Keratinocyte (primary cell): ENCODE results near the gene REG1B. TPM values are rescaled to one million over a fixed set of nuclear protein-coding genes. Genes with fewer than 3 reads are reported as not detected.

Source experiments
- DNase-seq: peaks from one replicate; pipeline ENCODE4 v3.0.0-alpha.2; 2011; ENCODE audit warnings: low read depth, missing footprints, low spot score
- FAIRE-seq: peaks from 2 replicates; lab custom pipeline; 2011; peaks lifted over from hg19 to GRCh38; lab: Jason Lieb, UNC
- H2AFZ ChIP-seq: 2 replicates; pipeline ENCODE4 v1.6.0; 2012; ENCODE audit warnings: low read length, control low read depth, inconsistent platforms; ENCODE audit not compliant: control insufficient read depth
- H3K27ac ChIP-seq: 2 replicates; pipeline ENCODE4 v1.5.1; 2011; ENCODE audit warnings: low read length; ENCODE audit not compliant: control insufficient read depth, insufficient read depth
- H3K27me3 ChIP-seq: 3 replicates; pipeline ENCODE4 v1.6.0; 2011; ENCODE audit warnings: low read length; ENCODE audit not compliant: control insufficient read depth, insufficient read depth; ENCODE audit errors: extremely low read depth
- H3K36me3 ChIP-seq, 2 experiments: 2 replicates in 1 of 2; 3 replicates in 1 of 2; pipeline ENCODE4 v1.5.1; 2011; ENCODE audit warnings: low read length in 2 of 2, mild to moderate bottlenecking in 1 of 2; ENCODE audit not compliant: control insufficient read depth in 2 of 2, insufficient read depth in 2 of 2; ENCODE audit errors: extremely low read depth in 1 of 2
- H3K4me1 ChIP-seq: 3 replicates; pipeline ENCODE4 v1.5.1; 2011; ENCODE audit warnings: low read length; ENCODE audit not compliant: control insufficient read depth, insufficient read depth; ENCODE audit errors: extremely low read depth
- H3K4me2 ChIP-seq: 3 replicates; pipeline ENCODE4 v1.6.0; 2011; ENCODE audit warnings: low read depth, low read length; ENCODE audit not compliant: control insufficient read depth, insufficient read depth; ENCODE audit errors: extremely low read depth
- H3K4me3 ChIP-seq, 3 experiments: fragments of 200-600 bp in 1 of 3; sonication (generic) in 1 of 3; 2 replicates in 2 of 3; 3 replicates in 1 of 3; pipeline ENCODE4 v1.5.1; 2011 to 2016; ENCODE audit warnings: low read length in 3 of 3, mild to moderate bottlenecking in 3 of 3, control low read depth in 2 of 3, inconsistent platforms in 1 of 3, low read depth in 1 of 3, mixed read lengths in 1 of 3, mixed run types in 1 of 3, moderate library complexity in 1 of 3; ENCODE audit not compliant: control insufficient read depth in 2 of 3, insufficient read depth in 2 of 3; ENCODE audit errors: extremely low read depth in 1 of 3
- H3K79me2 ChIP-seq: 2 replicates; pipeline ENCODE4 v1.6.0; 2012; ENCODE audit warnings: low read length; ENCODE audit not compliant: control insufficient read depth, insufficient read depth
- H3K9ac ChIP-seq: 3 replicates; pipeline ENCODE4 v1.6.0; 2011; ENCODE audit warnings: low read length; ENCODE audit not compliant: control insufficient read depth, insufficient read depth; ENCODE audit errors: extremely low read depth
- H3K9me1 ChIP-seq: 3 replicates; pipeline ENCODE4 v1.6.0; 2011; ENCODE audit warnings: low read length; ENCODE audit not compliant: control insufficient read depth, insufficient read depth; ENCODE audit errors: extremely low read depth
- H3K9me3 ChIP-seq: 2 replicates; pipeline ENCODE4 v1.5.1; 2012; ENCODE audit warnings: low read depth, low read length; ENCODE audit not compliant: control insufficient read depth
- H4K20me1 ChIP-seq: 3 replicates; pipeline ENCODE4 v1.6.0; 2011; ENCODE audit warnings: low read length; ENCODE audit not compliant: control insufficient read depth, insufficient read depth; ENCODE audit errors: extremely low read depth
- CTCF ChIP-seq, 3 experiments: IDR thresholded peaks in 1 of 3; conservative IDR thresholded peaks in 1 of 3; optimal IDR thresholded peaks in 1 of 3; 2 replicates in 2 of 3; 3 replicates in 1 of 3; pipeline versions ENCODE3 to v1.5.1; 2011; ENCODE audit warnings: low read length in 3 of 3, mild to moderate bottlenecking in 3 of 3, moderate library complexity in 2 of 3, control low read depth in 1 of 3, inconsistent platforms in 1 of 3; ENCODE audit not compliant: insufficient read depth in 2 of 3; ENCODE audit errors: extremely low read depth in 1 of 3
- EZH2 ChIP-seq: IDR thresholded peaks from one replicate; pipeline ENCODE4 v1.6.1; 2012; ENCODE audit warnings: inconsistent platforms, mild to moderate bottlenecking, low read length, moderate library complexity
- dilution Hi-C: fragments of 300-500 bp; cut with MboI; formaldehyde crosslinking; loops from one replicate; pipeline ENCODE4 v1.7.0; 2020; ENCODE audit warnings: low sequenced_read_pairs; ENCODE audit not compliant: extremely low pct_ligation_motif_present
- polyA minus RNA-seq, 3 experiments: library from RNA; depleted of rRNA, polyadenylated mRNA; stranded (reverse); fragments of >200 nt; gene quantifications; 1 replicate in 1 of 3; 2 replicates in 1 of 3; 3 replicates in 1 of 3; pipeline ENCODE4 v1.2.3, GENCODE V29; 2011
- polyA plus RNA-seq, 5 experiments: library from polyadenylated mRNA; depleted of rRNA in 3 of 5; stranded (reverse) in 3 of 5; stranded (forward) in 1 of 5; unstranded in 1 of 5; fragments of >200 nt; gene quantifications; 1 replicate in 1 of 5; 2 replicates in 3 of 5; 3 replicates in 1 of 5; pipeline versions ENCODE4 v1.2.1 to v1.2.3, GENCODE V29; 2011 to 2012; ENCODE audit warnings: missing spikeins in 2 of 5, low read depth in 1 of 5, low replicate concordance in 1 of 5

REG1B gene, protein sequence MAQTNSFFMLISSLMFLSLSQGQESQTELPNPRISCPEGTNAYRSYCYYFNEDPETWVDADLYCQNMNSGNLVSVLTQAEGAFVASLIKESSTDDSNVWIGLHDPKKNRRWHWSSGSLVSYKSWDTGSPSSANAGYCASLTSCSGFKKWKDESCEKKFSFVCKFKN
- polyA plus RNA-seq (not detected in 3 replicates), polyA minus RNA-seq (not detected in 3 replicates)
- polyA plus RNA-seq (2011; ENCODE audit: low read depth) = not detected
- polyA plus RNA-seq (2011; cell fraction: cytosol; rRNA removed) = not detected in 2 replicates
- polyA plus RNA-seq (2011; cell fraction: nucleus; rRNA removed) = not detected in 2 replicates
- not detected in 2 replicates for polyA plus RNA-seq (2012; ENCODE audit: low replicate concordance)
- not detected for polyA minus RNA-seq (2011; cell fraction: cytosol; rRNA and poly(A)+ RNA removed)
- not detected in 2 replicates for polyA minus RNA-seq (2011; cell fraction: nucleus; rRNA and poly(A)+ RNA removed)

GRCh38 chr2:79087785-79088364 lies at the start of gene REG1B:
TSS of gene REG1B (minus strand) at chr2:79087993. CDS start at chr2:79087612, 381 bp downstream.
- TF ChIP-seq CTCF (optimal IDR thresholded peaks at IDR 0.05 in 1 of 3, IDR thresholded peaks at IDR 0.05 in 1 of 3, conservative IDR thresholded peaks at IDR 0.05 in 1 of 3; ENCODE audit: extremely low read depth in 1 of 3, insufficient read depth in 2 of 3, low read length in 3 of 3) (no peak), EZH2 (no peak)
- H3K9me1 ChIP-seq = no peaks in the 10 kb centered on the region
- H3K4me3 ChIP-seq = no peak within 1 kb of the TSS
- H3K36me3 ChIP-seq = no peaks in the 10 kb centered on the region
- H3K27ac ChIP-seq = no peak within 1 kb of the TSS
- dilution Hi-C loops = no loop called here
- no peak for DNase-seq
- FAIRE-seq = no peak
- H3K79me2 ChIP-seq = no peaks in the 10 kb centered on the region
- no peaks in the 10 kb centered on the region for H4K20me1 ChIP-seq
- H3K27me3 ChIP-seq = no peaks in the 10 kb centered on the region
- no peak within 1 kb of the TSS for H3K9ac ChIP-seq
- no peaks in the 10 kb centered on the region for H3K9me3 ChIP-seq
- H3K4me1 ChIP-seq = no peaks in the 10 kb centered on the region
- H3K4me2 ChIP-seq = no peak within 1 kb of the TSS
- no peak within 1 kb of the TSS for H2AFZ ChIP-seq

GRCh38 chr2:79131687-79132086 lies 43.9 kb upstream of the REG1B start:
- H3K9me3 ChIP-seq = peaks cover 2% of the 10 kb centered on the region
- H3K9me1 ChIP-seq = no peaks in the 10 kb centered on the region
- H3K4me2 ChIP-seq = no peak overlapping the region
- H3K36me3 ChIP-seq = no peaks in the 10 kb centered on the region
- TF ChIP-seq EZH2 (no peak), CTCF (optimal IDR thresholded peaks at IDR 0.05 in 1 of 3, IDR thresholded peaks at IDR 0.05 in 1 of 3, conservative IDR thresholded peaks at IDR 0.05 in 1 of 3; ENCODE audit: extremely low read depth in 1 of 3, insufficient read depth in 2 of 3, low read length in 3 of 3) (no peak)
- H3K27me3 ChIP-seq = no peaks in the 10 kb centered on the region
- dilution Hi-C loops = no loop called here
- no peak for DNase-seq
- no peaks in the 10 kb centered on the region for H3K79me2 ChIP-seq
- H2AFZ ChIP-seq = no peak overlapping the region
- no peak overlapping the region for H3K27ac ChIP-seq
- H4K20me1 ChIP-seq = no peaks in the 10 kb centered on the region
- no peak overlapping the region for H3K4me3 ChIP-seq
- no peaks in the 10 kb centered on the region for H3K4me1 ChIP-seq
- FAIRE-seq = no peak
- H3K9ac ChIP-seq = no peak overlapping the region
